Activated T-helper 1 cell treated with anti-CD3 and anti-CD28 coated beads, Interleukin-2, amount 50 U/mL, for 16 hours (primary cell): ENCODE data around the gene SERINC5.
"Not testable (repeated sequence)": the region's sequence is repeated elsewhere in the genome, so short reads cannot be mapped to it uniquely, and the experiment has no call there.

Source experiments
- DNase-seq, 2 donors: peaks; one replicate each; pipeline ENCODE4 v3.0.0-alpha.2; 2020; ENCODE audit warnings: low read depth in 1 of 2, low spot score in 1 of 2

SERINC5 gene

GRCh38 chr5:80141147-80141671 lies 114.6 kb downstream of the SERINC5 start:
- DNase-seq: no peak

GRCh38 chr5:80140496-80140895 lies 115.4 kb downstream of the SERINC5 start:
- no peak for DNase-seq

GRCh38 chr5:80139466-80139972 lies 116.3 kb downstream of the SERINC5 start:
- no peak for DNase-seq

GRCh38 chr5:80138486-80138885 lies 117.4 kb downstream of the SERINC5 start:
- DNase-seq: no peak

GRCh38 chr5:80136798-80137197 lies 119.0 kb downstream of the SERINC5 start:
- DNase-seq: not testable (repeated sequence)

- DNase-seq: no peak
Observed at GRCh38 chr5:80134876-80135275, 121.0 kb downstream of the SERINC5 start.

GRCh38 chr5:80129146-80129545 lies 126.7 kb downstream of the SERINC5 start:
- no peak for DNase-seq

GRCh38 chr5:80128141-80128540 lies 127.7 kb downstream of the SERINC5 start:
- DNase-seq: no peak

- DNase-seq: no peak
Observed at GRCh38 chr5:80127116-80127552, 128.7 kb downstream of the SERINC5 start.

- no peak for DNase-seq
Observed at GRCh38 chr5:80125962-80126480, 129.8 kb downstream of the SERINC5 start.

- no peak for DNase-seq
Observed at GRCh38 chr5:80125022-80125961, 130.6 kb downstream of the SERINC5 start.

- no peak for DNase-seq
Observed at GRCh38 chr5:80124121-80124918, 131.5 kb downstream of the SERINC5 start.

- no peak for DNase-seq
Observed at GRCh38 chr5:80122579-80122978, 133.3 kb downstream of the SERINC5 start.

GRCh38 chr5:80119372-80119771 lies 136.5 kb downstream of the SERINC5 start:
- no peak for DNase-seq

GRCh38 chr5:80117446-80117845 lies 138.4 kb downstream of the SERINC5 start:
- no peak for DNase-seq

- no peak for DNase-seq
Observed at GRCh38 chr5:80116465-80116864, 139.4 kb downstream of the SERINC5 start.

- no peak for DNase-seq
Observed at GRCh38 chr5:80116000-80116399, 139.8 kb downstream of the SERINC5 start.

- no peak for DNase-seq
Observed at GRCh38 chr5:80114860-80115259, 141.0 kb downstream of the SERINC5 start.

- DNase-seq: not testable (repeated sequence)
Observed at GRCh38 chr5:80111376-80111990, 144.4 kb downstream of the SERINC5 start.

- no peak for DNase-seq
Observed at GRCh38 chr5:80109646-80110478, 146.0 kb downstream of the SERINC5 start.
